GM06990 (cell line): ENCODE measurements around the gene CLEC17A.

Experiments
- DNase-seq: peaks from one replicate; pipeline ENCODE4 v3.0.0-alpha.2; 2011; ENCODE audit not compliant: insufficient read length; ENCODE audit errors: extremely low read depth
- H3K27me3 ChIP-seq: replicated peaks from 2 replicates; pipeline ENCODE4 v1.6.0; 2011; ENCODE audit warnings: low read length; ENCODE audit not compliant: control insufficient read depth, insufficient read depth
- H3K36me3 ChIP-seq: 2 replicates; pipeline ENCODE4 v1.5.1; 2011; ENCODE audit warnings: low read length; ENCODE audit not compliant: control insufficient read depth, insufficient read depth
- H3K4me3 ChIP-seq: replicated peaks from 2 replicates; pipeline ENCODE4 v1.5.1; 2011; ENCODE audit warnings: low read depth, mild to moderate bottlenecking, control low read depth, low read length
- TF ChIP-seq, protein P1 (sequence below): IDR thresholded peaks from 2 replicates; pipeline ENCODE4 v1.5.1; 2011; ENCODE audit warnings: low read length, control low read depth, mild to moderate bottlenecking, inconsistent platforms; ENCODE audit not compliant: insufficient read depth, poor library complexity, severe bottlenecking

The CLEC17A gene

GRCh38 chr19:14648506-14648905 lies 65.6 kb downstream of the CLEC17A start:
- TF ChIP-seq, protein P1, sequence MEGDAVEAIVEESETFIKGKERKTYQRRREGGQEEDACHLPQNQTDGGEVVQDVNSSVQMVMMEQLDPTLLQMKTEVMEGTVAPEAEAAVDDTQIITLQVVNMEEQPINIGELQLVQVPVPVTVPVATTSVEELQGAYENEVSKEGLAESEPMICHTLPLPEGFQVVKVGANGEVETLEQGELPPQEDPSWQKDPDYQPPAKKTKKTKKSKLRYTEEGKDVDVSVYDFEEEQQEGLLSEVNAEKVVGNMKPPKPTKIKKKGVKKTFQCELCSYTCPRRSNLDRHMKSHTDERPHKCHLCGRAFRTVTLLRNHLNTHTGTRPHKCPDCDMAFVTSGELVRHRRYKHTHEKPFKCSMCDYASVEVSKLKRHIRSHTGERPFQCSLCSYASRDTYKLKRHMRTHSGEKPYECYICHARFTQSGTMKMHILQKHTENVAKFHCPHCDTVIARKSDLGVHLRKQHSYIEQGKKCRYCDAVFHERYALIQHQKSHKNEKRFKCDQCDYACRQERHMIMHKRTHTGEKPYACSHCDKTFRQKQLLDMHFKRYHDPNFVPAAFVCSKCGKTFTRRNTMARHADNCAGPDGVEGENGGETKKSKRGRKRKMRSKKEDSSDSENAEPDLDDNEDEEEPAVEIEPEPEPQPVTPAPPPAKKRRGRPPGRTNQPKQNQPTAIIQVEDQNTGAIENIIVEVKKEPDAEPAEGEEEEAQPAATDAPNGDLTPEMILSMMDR: no peak

GRCh38 chr19:14649020-14649419 lies 66.1 kb downstream of the CLEC17A start:
- no peaks in the 10 kb centered on the region for H3K27me3 ChIP-seq
- TF ChIP-seq, protein P1: no peak
- H3K4me3 ChIP-seq: no peak overlapping the region
- H3K36me3 ChIP-seq: no peaks in the 10 kb centered on the region
- no peak for DNase-seq

More at GRCh38 chr19:14648506-14648905, 65.6 kb downstream of the CLEC17A start:
- H3K27me3 ChIP-seq: no peaks in the 10 kb centered on the region
- no peak for DNase-seq
- H3K4me3 ChIP-seq: no peak overlapping the region
- H3K36me3 ChIP-seq: no peaks in the 10 kb centered on the region

DNA sequence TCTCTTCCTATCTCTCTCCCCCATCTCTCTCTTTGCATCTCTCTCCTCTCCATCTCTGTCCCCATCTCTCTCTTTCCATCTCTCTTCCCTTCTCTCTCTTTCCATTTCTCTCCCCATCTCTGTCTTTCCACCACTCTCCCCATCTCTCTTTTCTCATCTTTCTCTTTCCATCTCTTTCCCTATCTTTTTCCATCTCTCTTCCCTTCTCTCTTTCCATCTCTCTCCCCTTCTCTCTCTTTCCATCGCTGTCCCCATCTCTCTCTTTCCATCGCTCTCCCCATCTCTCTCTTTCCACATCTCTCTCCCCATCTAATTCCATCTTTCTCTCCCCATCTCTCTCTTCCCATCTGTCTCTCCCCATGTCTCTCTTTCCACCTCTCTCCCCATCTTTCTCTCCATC lies 67.3 kb downstream of the CLEC17A start:
- no peaks in the 10 kb centered on the region for H3K27me3 ChIP-seq
- no peaks in the 10 kb centered on the region for H3K36me3 ChIP-seq
- no peak overlapping the region for H3K4me3 ChIP-seq
- DNase-seq: no peak
- TF ChIP-seq, protein P1: no peak

GRCh38 chr19:14654786-14655560 lies 72.1 kb downstream of the CLEC17A start:
- Histone ChIP-seq H3K27me3 (no peaks in the 10 kb centered on the region), H3K4me3 (no peak overlapping the region), H3K36me3 (no peaks in the 10 kb centered on the region)
- DNase-seq: no peak
- TF ChIP-seq, protein P1: no peak

GRCh38 chr19:14655726-14656125 lies 72.8 kb downstream of the CLEC17A start:
- H3K4me3 ChIP-seq: no peak overlapping the region

More at GRCh38 chr19:14655726-14656125, 72.8 kb downstream of the CLEC17A start:
- DNase-seq: no peak
- no peaks in the 10 kb centered on the region for H3K27me3 ChIP-seq
- TF ChIP-seq, protein P1: no peak
- H3K36me3 ChIP-seq: no peaks in the 10 kb centered on the region
